Gastrocnemius medialis (tissue), 4 donors: Measurements from ENCODE around the gene ACTC1.

Experiments
- CTCF ChIP-seq, 5 experiments: fragments of 450-650 bp in 3 of 5; fragments of 200-600 bp in 2 of 5; sonication (generic) in 2 of 5; IDR thresholded peaks in 4 of 5; conservative IDR thresholded peaks in 1 of 5; 1 replicate in 4 of 5; 2 replicates in 1 of 5; pipeline ENCODE4 v1.5.1; 2016 to 2019; ENCODE audit warnings: antibody characterized with exemption in 5 of 5, mild to moderate bottlenecking in 3 of 5, moderate library complexity in 3 of 5
- POLR2A ChIP-seq, 2 donors: fragments of 450-650 bp; IDR thresholded peaks; one replicate each; pipeline ENCODE4 v1.6.1; 2017; ENCODE audit warnings: antibody characterized with exemption in 2 of 2, mild to moderate bottlenecking in 2 of 2, moderate library complexity in 2 of 2

- TF ChIP-seq CTCF (IDR thresholded peaks at IDR 0.05 in 4 of 5, conservative IDR thresholded peaks at IDR 0.05 in 1 of 5), result no peak
- no peak for TF ChIP-seq POLR2A (IDR thresholded peaks at IDR 0.05)
Measured at GRCh38 chr15:34773013-34773412, 22.3 kb downstream of the ACTC1 start.
